ENCODE data around the gene MYOM3.

MYOM3 gene

GRCh38 chr1:24071941-24072340, 40.0 kb downstream of the MYOM3 start:
- no peak for TF ChIP-seq EZH2 (optimal IDR thresholded peaks at IDR 0.05; ENCODE audit: low read depth, low read length)
- no peak for TF ChIP-seq EZH2phosphoT487 (IDR thresholded peaks at IDR 0.05; ENCODE audit: low read length)
- TF ChIP-seq CTCF (IDR thresholded peaks at IDR 0.05; ENCODE audit: low read length): no peak
- H4K20me1 ChIP-seq (ENCODE audit: insufficient read depth, low read length): no peaks in the 10 kb centered on the region
- H3K4me1 ChIP-seq (ENCODE audit: low read length): no peaks in the 10 kb centered on the region

GRCh38 chr1:24070821-24071393, 41.0 kb downstream of the MYOM3 start:
- Histone ChIP-seq H2AFZ (ENCODE audit: low read length) (peak overlapping the region; percentile 35), H3F3A (ENCODE audit: insufficient read depth, low read length) (no peaks in the 10 kb centered on the region), H3K27ac (ENCODE audit: low read length) (no peak overlapping the region), H3K4me3 (ENCODE audit: low read length) (no peak overlapping the region), H4K20me1 (ENCODE audit: insufficient read depth, low read length) (no peaks in the 10 kb centered on the region), H3K4me2 (ENCODE audit: low read depth, low read length) (peak overlapping the region; percentile 20; the same call in 1 of the 2 replicates), H3K4me1 (ENCODE audit: low read length) (no peaks in the 10 kb centered on the region), H3K9me3 (replicated peaks; ENCODE audit: insufficient read depth, low read length) (no peaks in the 10 kb centered on the region), H3K27me3 (replicated peaks; ENCODE audit: insufficient read depth, low read length) (no peaks in the 10 kb centered on the region), H3K79me2 (ENCODE audit: low read length) (no peaks in the 10 kb centered on the region), H3K36me3 (replicated peaks; ENCODE audit: insufficient read depth, low read length) (no peaks in the 10 kb centered on the region), H3K9ac (ENCODE audit: low read length) (no peak overlapping the region), H3K9me2 (replicated peaks; ENCODE audit: insufficient read depth, low read length) (no peaks in the 10 kb centered on the region)
- TF ChIP-seq EZH2 (optimal IDR thresholded peaks at IDR 0.05; ENCODE audit: low read depth, low read length) (no peak), CTCF (IDR thresholded peaks at IDR 0.05; ENCODE audit: low read length) (peak; percentile 93)
- peak; percentile 79 for DNase-seq

More at GRCh38 chr1:24071941-24072340, 40.0 kb downstream of the MYOM3 start:
- Histone ChIP-seq H3K79me2 (ENCODE audit: low read length) (no peaks in the 10 kb centered on the region), H3K27me3 (replicated peaks; ENCODE audit: insufficient read depth, low read length) (no peaks in the 10 kb centered on the region), H3F3A (ENCODE audit: insufficient read depth, low read length) (no peaks in the 10 kb centered on the region), H3K36me3 (replicated peaks; ENCODE audit: insufficient read depth, low read length) (no peaks in the 10 kb centered on the region), H3K4me2 (ENCODE audit: low read depth, low read length) (no peak overlapping the region), H3K27ac (ENCODE audit: low read length) (no peak overlapping the region), H3K9ac (ENCODE audit: low read length) (no peak overlapping the region), H2AFZ (ENCODE audit: low read length) (no peak overlapping the region), H3K9me2 (replicated peaks; ENCODE audit: insufficient read depth, low read length) (no peaks in the 10 kb centered on the region), H3K9me3 (replicated peaks; ENCODE audit: insufficient read depth, low read length) (no peaks in the 10 kb centered on the region), H3K4me3 (ENCODE audit: low read length) (no peak overlapping the region)
- no peak for DNase-seq

- Histone ChIP-seq H3K27ac (ENCODE audit: low read length) (no peak overlapping the region), H3K9me2 (replicated peaks; ENCODE audit: insufficient read depth, low read length) (no peaks in the 10 kb centered on the region), H3K4me1 (ENCODE audit: low read length) (no peaks in the 10 kb centered on the region), H3K9me3 (replicated peaks; ENCODE audit: insufficient read depth, low read length) (no peaks in the 10 kb centered on the region), H3K4me2 (ENCODE audit: low read depth, low read length) (no peak overlapping the region), H3K9ac (ENCODE audit: low read length) (no peak overlapping the region), H4K20me1 (ENCODE audit: insufficient read depth, low read length) (no peaks in the 10 kb centered on the region), H3K36me3 (replicated peaks; ENCODE audit: insufficient read depth, low read length) (no peaks in the 10 kb centered on the region), H3K79me2 (ENCODE audit: low read length) (no peaks in the 10 kb centered on the region), H3K27me3 (replicated peaks; ENCODE audit: insufficient read depth, low read length) (no peaks in the 10 kb centered on the region), H3K4me3 (ENCODE audit: low read length) (no peak overlapping the region), H3F3A (ENCODE audit: insufficient read depth, low read length) (no peaks in the 10 kb centered on the region), H2AFZ (ENCODE audit: low read length) (no peak overlapping the region)
- TF ChIP-seq EZH2 (optimal IDR thresholded peaks at IDR 0.05; ENCODE audit: low read depth, low read length) (no peak), EZH2phosphoT487 (IDR thresholded peaks at IDR 0.05; ENCODE audit: low read length) (no peak), CTCF (IDR thresholded peaks at IDR 0.05; ENCODE audit: low read length) (no peak)
- DNase-seq: no peak
Measured at GRCh38 chr1:24069817-24070216, 42.1 kb downstream of the MYOM3 start.
